DND-41 (cell line): Measurements from ENCODE around the gene AEN.

Experiments used
- CTCF ChIP-seq: IDR thresholded peaks from 2 replicates; pipeline ENCODE4 v1.5.1; 2012; ENCODE audit warnings: borderline replicate concordance, low read length, moderate library complexity, mild to moderate bottlenecking; ENCODE audit not compliant: poor library complexity, severe bottlenecking; ENCODE audit errors: extremely low read depth
- EZH2 ChIP-seq: IDR thresholded peaks from 3 replicates; pipeline ENCODE4 v1.6.1; 2012; ENCODE audit warnings: borderline replicate concordance, low read depth, mild to moderate bottlenecking, moderate library complexity, low read length, inconsistent platforms; ENCODE audit not compliant: severe bottlenecking

GRCh38 chr15:88649286-88649733, 28.2 kb downstream of the AEN start:
- TF ChIP-seq EZH2, result no peak
- TF ChIP-seq CTCF, result no peak
